Stimulated activated CD8-positive, alpha-beta memory T cell treated with anti-CD3 and anti-CD28 coated beads, Interleukin-12 subunit alpha, Interleukin-12 subunit beta, amount 100 ng/mL, for 1 hour (primary cell): ENCODE measurements around the gene UST.
"Not testable (repeated sequence)": the region's sequence is repeated elsewhere in the genome, so short reads cannot be mapped to it uniquely, and the experiment has no call there.

ENCODE experiments used
- DNase-seq: peaks from one replicate; pipeline ENCODE4 v3.0.0-alpha.2; 2020; ENCODE audit warnings: low read depth

Gene UST

GRCh38 chr6:148765898-148766808 lies 19.3 kb downstream of the UST start:
- no peak for DNase-seq

- no peak for DNase-seq
These were observed 21.9 kb downstream of the UST start for GRCh38 chr6:148768646-148769270.

GRCh38 chr6:148769304-148769968 lies 22.6 kb downstream of the UST start:
- no peak for DNase-seq

GRCh38 chr6:148770408-148771211 lies 23.8 kb downstream of the UST start:
- no peak for DNase-seq

GRCh38 chr6:148771212-148771601 lies 24.4 kb downstream of the UST start:
- no peak for DNase-seq

- DNase-seq = no peak
These were observed 25.2 kb downstream of the UST start for GRCh38 chr6:148771896-148772554.

GRCh38 chr6:148775161-148775560 lies 28.3 kb downstream of the UST start:
- no peak for DNase-seq

GRCh38 chr6:148776321-148777308 lies 29.8 kb downstream of the UST start:
- no peak for DNase-seq

GRCh38 chr6:148779142-148779562 lies 32.3 kb downstream of the UST start:
- no peak for DNase-seq

GRCh38 chr6:148780423-148780822 lies 33.6 kb downstream of the UST start:
- DNase-seq = not testable (repeated sequence)

GRCh38 chr6:148780918-148781436 lies 34.1 kb downstream of the UST start:
- DNase-seq = no peak

GRCh38 chr6:148789948-148790347 lies 43.1 kb downstream of the UST start:
- no peak for DNase-seq

- no peak for DNase-seq
These were observed 43.6 kb downstream of the UST start for GRCh38 chr6:148790404-148790803.

- no peak for DNase-seq
These were observed 44.0 kb downstream of the UST start for GRCh38 chr6:148790817-148791216.

- DNase-seq = no peak
These were observed 44.5 kb downstream of the UST start for GRCh38 chr6:148791372-148791771.

GRCh38 chr6:148793721-148794120 lies 46.9 kb downstream of the UST start:
- no peak for DNase-seq

GRCh38 chr6:148794797-148795196 lies 48.0 kb downstream of the UST start:
- DNase-seq = no peak

GRCh38 chr6:148795563-148795962 lies 48.7 kb downstream of the UST start:
- DNase-seq = no peak

- no peak for DNase-seq
These were observed 52.8 kb downstream of the UST start for GRCh38 chr6:148799647-148800046.

GRCh38 chr6:148800536-148800935 lies 53.7 kb downstream of the UST start:
- DNase-seq = no peak
